Naive thymus-derived CD8-positive, alpha-beta T cell (primary cell): ENCODE results near the gene LYPD6. TPM values are rescaled to one million over a fixed set of nuclear protein-coding genes. Genes with fewer than 3 reads are reported as not detected.

Experiments used
- ATAC-seq, 2 donors: fragments of 150-1000 bp; cut with Tn5 transposase in 1 of 2; sonication (Bioruptor Pico), chemical (Tn5 transposase) in 1 of 2; 1 replicate in 1 of 2; 2 replicates in 1 of 2; pipeline ENCODE4 v1.10.0; 2021; ENCODE audit warnings: mild to moderate bottlenecking in 2 of 2, moderate library complexity in 2 of 2
- POLR2A ChIA-PET: fragments of 350-600 bp; sonication (Branson Sonifier 250); formaldehyde crosslinking; loops from one replicate; lab custom pipeline; 2021; ENCODE audit warnings: antibody characterized with exemption; lab: Charles Lee
- DNase-seq, 10 donors: peaks; one replicate each; pipeline versions ENCODE4 v3.0.0 to v3.0.0-alpha.2; 2020 to 2022
- H3K27ac Mint-ChIP-seq, 10 donors: one replicate each; pipeline ENCODE4 v1.8.0; 2020 to 2022; ENCODE audit warnings: mild to moderate bottlenecking in 10 of 10, mixed read lengths in 10 of 10, moderate library complexity in 4 of 10, inconsistent platforms in 1 of 10
- H3K27me3 Mint-ChIP-seq, 5 donors: one replicate each; pipeline ENCODE4 v1.8.0; 2021 to 2022; ENCODE audit warnings: mixed read lengths in 5 of 5
- H3K36me3 Mint-ChIP-seq, 3 donors: one replicate each; pipeline ENCODE4 v1.8.0; 2020 to 2022; ENCODE audit warnings: mixed read lengths in 3 of 3, mild to moderate bottlenecking in 2 of 3, inconsistent platforms in 1 of 3
- H3K4me1 Mint-ChIP-seq, 4 donors: one replicate each; pipeline ENCODE4 v1.8.0; 2021 to 2022; ENCODE audit warnings: mixed read lengths in 4 of 4
- H3K4me3 Mint-ChIP-seq, 10 donors: one replicate each; pipeline ENCODE4 v1.8.0; 2020 to 2022; ENCODE audit warnings: mild to moderate bottlenecking in 10 of 10, mixed read lengths in 10 of 10, moderate library complexity in 6 of 10, inconsistent platforms in 1 of 10
- H3K9me3 Mint-ChIP-seq, 9 donors: one replicate each; pipeline ENCODE4 v1.8.0; 2020 to 2022; ENCODE audit warnings: mixed read lengths in 9 of 9, mild to moderate bottlenecking in 3 of 9, inconsistent platforms in 1 of 9, moderate library complexity in 1 of 9
- polyA plus RNA-seq, 3 donors: library from polyadenylated mRNA; unstranded; fragments of 300-500 nt; fragmentation: Illumina TruSeq; gene quantifications; one replicate each; pipeline ENCODE4 v1.2.3, GENCODE V29; 2021
- total RNA-seq, 8 experiments: library from RNA in 2 of 8; stranded (reverse) in 2 of 8; gene quantifications; one replicate each; pipeline ENCODE4 v1.2.3 and lab custom pipeline; 2021 to 2026

Gene LYPD6
- total and polyA plus RNA-seq, 5 experiments from 2014 or later: not detected

GRCh38 chr2:149329068-149329467 lies 1.3 kb upstream of the LYPD6 start:
- H3K36me3 Mint-ChIP-seq: peaks cover 0 to 10% (median 2%) of the 10 kb centered on the region in 3 donors
- ATAC-seq (no peak), DNase-seq (no peak)
- peaks cover 0 to 8% (median 0%) of the 10 kb centered on the region in 9 donors for H3K9me3 Mint-ChIP-seq
- H3K27ac Mint-ChIP-seq: no peak overlapping the region
- peaks cover 0 to 11% (median 8%) of the 10 kb centered on the region in 4 donors for H3K4me1 Mint-ChIP-seq
- peak overlapping the region in 6 of 10 donors; percentile 40 to 79 (median 50) for H3K4me3 Mint-ChIP-seq
- POLR2A ChIA-PET: no interaction called here
- peaks cover 43 to 61% (median 51%) of the 10 kb centered on the region in 5 donors for H3K27me3 Mint-ChIP-seq

DNA sequence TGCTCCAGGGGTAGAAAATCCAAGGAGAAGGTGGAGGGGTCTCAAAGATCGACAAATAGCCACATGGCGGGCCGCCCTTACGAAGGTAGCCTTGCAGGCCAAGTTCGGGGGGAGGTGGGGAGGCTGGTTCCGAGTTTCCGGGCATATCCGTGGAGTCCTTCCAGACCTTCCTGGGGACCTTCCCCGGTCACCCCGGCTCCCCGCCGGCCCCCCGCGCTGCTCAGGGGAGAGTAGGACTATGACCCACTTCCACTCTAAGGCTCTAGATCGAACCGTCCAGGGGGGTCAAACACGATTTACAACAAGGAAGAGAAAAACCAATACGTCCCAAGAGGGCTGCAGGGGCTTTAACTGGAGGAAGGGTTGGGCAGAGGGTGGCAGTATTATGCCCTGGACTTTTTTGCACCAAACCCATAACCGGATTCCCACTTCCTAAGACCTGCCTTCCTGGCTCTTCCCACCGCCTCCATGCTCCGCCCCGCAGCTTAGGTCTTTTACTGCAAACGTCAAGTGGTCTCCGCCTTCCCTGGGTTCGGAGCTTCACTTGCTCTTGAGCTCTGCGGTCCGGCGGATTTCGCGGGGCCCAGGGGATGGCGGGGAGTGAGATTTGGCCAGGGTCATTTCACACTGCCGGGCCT lies 779 bp upstream of the LYPD6 start:
- no peak for ATAC-seq
- POLR2A ChIA-PET: no interaction called here
- peak overlapping the region in 7 of 10 donors; percentile 22 to 79 (median 45) for H3K4me3 Mint-ChIP-seq
- peaks cover 0 to 9% (median 0%) of the 10 kb centered on the region in 9 donors for H3K9me3 Mint-ChIP-seq
- no peak for DNase-seq
- H3K4me1 Mint-ChIP-seq: peaks cover 0 to 11% (median 8%) of the 10 kb centered on the region in 4 donors
- H3K36me3 Mint-ChIP-seq: peaks cover 0 to 10% (median 2%) of the 10 kb centered on the region in 3 donors
- H3K27me3 Mint-ChIP-seq: peaks cover 45 to 67% (median 54%) of the 10 kb centered on the region in 5 donors
- H3K27ac Mint-ChIP-seq: peak overlapping the region in 1 of 10 donors; percentile 26

DNA sequence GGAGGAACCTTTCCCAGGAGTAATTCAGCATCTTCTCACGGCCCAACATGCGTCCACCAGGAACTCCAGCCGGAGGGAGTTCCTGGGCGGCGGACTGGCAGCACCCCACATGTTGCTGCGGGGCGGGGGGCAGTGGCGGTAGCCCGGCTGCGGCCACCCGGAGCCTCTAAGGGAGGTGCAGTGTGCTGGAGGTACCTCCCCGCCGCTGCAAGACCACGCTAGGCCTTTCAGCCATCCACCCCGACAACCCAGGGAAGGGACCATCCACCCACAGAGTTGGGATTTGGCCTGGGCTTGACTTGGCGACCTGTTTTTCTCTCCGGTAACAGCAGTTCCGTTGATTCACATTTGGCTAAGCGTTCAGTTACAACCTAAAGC lies 625 bp downstream of the LYPD6 start:
- ATAC-seq (no peak), DNase-seq (no peak)
- POLR2A ChIA-PET: no interaction called here
- H3K4me3 Mint-ChIP-seq: peak overlapping the region in 5 of 10 donors; percentile 23 to 59 (median 38)
- H3K4me1 Mint-ChIP-seq: peaks cover 0 to 11% (median 8%) of the 10 kb centered on the region in 4 donors
- H3K27ac Mint-ChIP-seq: no peak overlapping the region
- peaks cover 0 to 5% (median 0%) of the 10 kb centered on the region in 9 donors for H3K9me3 Mint-ChIP-seq
- peaks cover 40 to 76% (median 49%) of the 10 kb centered on the region in 5 donors for H3K27me3 Mint-ChIP-seq
- H3K36me3 Mint-ChIP-seq: peaks cover 0 to 10% (median 2%) of the 10 kb centered on the region in 3 donors

- Mint-ChIP-seq H3K27ac (no peak overlapping the region), H3K9me3 (peaks cover 0 to 11% (median 0%) of the 10 kb centered on the region in 9 donors), H3K27me3 (peaks cover 40 to 74% (median 55%) of the 10 kb centered on the region in 5 donors), H3K4me3 (no peak overlapping the region), H3K4me1 (peaks cover 0 to 11% (median 8%) of the 10 kb centered on the region in 4 donors), H3K36me3 (peaks cover 0 to 5% (median 2%) of the 10 kb centered on the region in 3 donors)
- no peak for ATAC-seq
- POLR2A ChIA-PET: interaction anchor here (0.7 kb wide), 1 partner anchor 1542 kb away, joined by 3 read pairs; no protein-coding TSS in a partner anchor
- DNase-seq: no peak
Observed at GRCh38 chr2:149332364-149332763, 2.0 kb downstream of the LYPD6 start.

GRCh38 chr2:149333636-149334035 lies 3.2 kb downstream of the LYPD6 start:
- peaks cover 0 to 11% (median 8%) of the 10 kb centered on the region in 4 donors for H3K4me1 Mint-ChIP-seq
- no peak overlapping the region for H3K4me3 Mint-ChIP-seq
- H3K27ac Mint-ChIP-seq: no peak overlapping the region
- DNase-seq: no peak
- H3K9me3 Mint-ChIP-seq: peaks cover 0 to 17% (median 2%) of the 10 kb centered on the region in 9 donors
- H3K36me3 Mint-ChIP-seq: peaks cover 0 to 2% (median 0%) of the 10 kb centered on the region in 3 donors
- ATAC-seq: no peak
- H3K27me3 Mint-ChIP-seq: peaks cover 33 to 61% (median 48%) of the 10 kb centered on the region in 5 donors
- POLR2A ChIA-PET: no interaction called here

GRCh38 chr2:149334156-149334555 lies 3.8 kb downstream of the LYPD6 start:
- no peak overlapping the region for H3K4me3 Mint-ChIP-seq
- H3K27ac Mint-ChIP-seq: no peak overlapping the region
- DNase-seq (no peak), ATAC-seq (no peak)
- POLR2A ChIA-PET: no interaction called here
- peaks cover 0 to 2% (median 0%) of the 10 kb centered on the region in 3 donors for H3K36me3 Mint-ChIP-seq
- H3K27me3 Mint-ChIP-seq: peaks cover 29 to 56% (median 44%) of the 10 kb centered on the region in 5 donors
- H3K4me1 Mint-ChIP-seq: peaks cover 0 to 9% (median 7%) of the 10 kb centered on the region in 4 donors
- H3K9me3 Mint-ChIP-seq: peaks cover 0 to 17% (median 2%) of the 10 kb centered on the region in 9 donors

GRCh38 chr2:149339324-149339723 lies 8.9 kb downstream of the LYPD6 start:
- ATAC-seq (no peak), DNase-seq (no peak)
- no peak overlapping the region for H3K4me3 Mint-ChIP-seq
- H3K27me3 Mint-ChIP-seq: peaks cover 3 to 20% (median 10%) of the 10 kb centered on the region in 5 donors
- H3K27ac Mint-ChIP-seq: no peak overlapping the region
- no peaks in the 10 kb centered on the region for H3K36me3 Mint-ChIP-seq
- POLR2A ChIA-PET: no interaction called here
- H3K4me1 Mint-ChIP-seq: no peaks in the 10 kb centered on the region
- H3K9me3 Mint-ChIP-seq: peaks cover 0 to 17% (median 0%) of the 10 kb centered on the region in 9 donors

DNA sequence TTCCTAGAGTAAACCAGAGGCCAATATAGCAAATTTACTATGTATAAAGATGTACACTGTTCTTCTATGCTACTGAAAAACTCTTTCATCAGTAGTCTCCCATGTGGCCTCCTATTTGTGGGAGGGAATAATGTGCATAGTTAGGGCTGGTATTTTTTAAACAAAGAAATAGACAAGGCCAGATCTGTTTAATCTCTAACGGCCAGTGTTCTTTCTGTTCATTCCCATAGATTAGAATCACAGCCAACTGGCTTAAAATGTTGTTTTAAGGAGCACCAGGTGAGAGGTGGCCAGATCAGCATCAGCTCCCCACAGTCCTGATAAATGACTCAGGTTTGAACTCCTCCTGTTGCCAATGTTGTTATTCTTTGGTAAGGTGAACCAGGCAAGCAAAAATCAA lies 12.1 kb downstream of the LYPD6 start:
- Mint-ChIP-seq H3K9me3 (peaks cover 0 to 4% (median 0%) of the 10 kb centered on the region in 9 donors), H3K4me3 (no peak overlapping the region), H3K4me1 (no peaks in the 10 kb centered on the region), H3K27ac (no peak overlapping the region), H3K27me3 (peaks cover 0 to 14% (median 6%) of the 10 kb centered on the region in 5 donors), H3K36me3 (no peaks in the 10 kb centered on the region)
- no peak for DNase-seq
- ATAC-seq: no peak
- POLR2A ChIA-PET: no interaction called here

DNA sequence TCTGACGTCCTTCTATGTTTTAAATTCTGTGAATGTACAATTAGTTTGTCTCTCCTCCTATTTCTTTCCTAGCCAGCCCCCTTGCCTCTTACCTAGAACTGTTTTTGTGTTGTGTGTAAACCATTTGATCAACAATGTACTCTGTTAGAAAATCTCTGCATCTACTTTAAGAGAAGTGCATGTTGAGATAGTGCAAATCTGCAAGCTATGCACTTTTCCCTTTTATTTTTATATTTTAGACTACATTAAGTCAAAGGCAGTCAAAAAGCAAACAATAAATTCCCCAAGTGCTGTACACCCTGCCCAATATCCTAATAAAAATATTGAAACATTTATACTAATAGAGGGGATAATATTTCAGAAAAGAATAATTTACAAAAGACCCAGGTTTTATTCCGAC lies 13.7 kb downstream of the LYPD6 start:
- peaks cover 6 to 14% (median 9%) of the 10 kb centered on the region in 5 donors for H3K27me3 Mint-ChIP-seq
- no peak overlapping the region for H3K27ac Mint-ChIP-seq
- H3K4me1 Mint-ChIP-seq: no peaks in the 10 kb centered on the region
- no peak for DNase-seq
- H3K36me3 Mint-ChIP-seq: no peaks in the 10 kb centered on the region
- POLR2A ChIA-PET: no interaction called here
- ATAC-seq: no peak
- no peak overlapping the region for H3K4me3 Mint-ChIP-seq
- no peaks in the 10 kb centered on the region for H3K9me3 Mint-ChIP-seq

GRCh38 chr2:149346272-149346671 lies 15.9 kb downstream of the LYPD6 start:
- ATAC-seq: no peak
- Mint-ChIP-seq H3K27ac (no peak overlapping the region), H3K4me1 (no peaks in the 10 kb centered on the region), H3K27me3 (peaks cover 7 to 15% (median 9%) of the 10 kb centered on the region in 5 donors), H3K9me3 (no peaks in the 10 kb centered on the region), H3K36me3 (no peaks in the 10 kb centered on the region), H3K4me3 (no peak overlapping the region)
- POLR2A ChIA-PET: no interaction called here
- no peak for DNase-seq

GRCh38 chr2:149348291-149348690 lies 17.9 kb downstream of the LYPD6 start:
- DNase-seq (no peak), ATAC-seq (no peak)
- Mint-ChIP-seq H3K36me3 (no peaks in the 10 kb centered on the region), H3K27me3 (peaks cover 5 to 15% (median 8%) of the 10 kb centered on the region in 5 donors), H3K27ac (no peak overlapping the region), H3K4me3 (no peak overlapping the region), H3K9me3 (no peaks in the 10 kb centered on the region), H3K4me1 (no peaks in the 10 kb centered on the region)
- POLR2A ChIA-PET: no interaction called here

GRCh38 chr2:149353421-149353820 lies 23.0 kb downstream of the LYPD6 start:
- ATAC-seq (no peak), DNase-seq (no peak)
- Mint-ChIP-seq H3K27ac (no peak overlapping the region), H3K9me3 (no peaks in the 10 kb centered on the region), H3K36me3 (no peaks in the 10 kb centered on the region), H3K4me3 (no peak overlapping the region), H3K27me3 (peaks cover 2 to 12% (median 8%) of the 10 kb centered on the region in 5 donors), H3K4me1 (no peaks in the 10 kb centered on the region)
- POLR2A ChIA-PET: no interaction called here

- H3K4me3 Mint-ChIP-seq: no peak overlapping the region
- H3K36me3 Mint-ChIP-seq: no peaks in the 10 kb centered on the region
- peaks cover 0 to 2% (median 0%) of the 10 kb centered on the region in 9 donors for H3K9me3 Mint-ChIP-seq
- DNase-seq (no peak), ATAC-seq (no peak)
- H3K4me1 Mint-ChIP-seq: peaks cover 0 to 3% (median 1%) of the 10 kb centered on the region in 4 donors
- H3K27me3 Mint-ChIP-seq: peaks cover 0 to 7% (median 2%) of the 10 kb centered on the region in 5 donors
- POLR2A ChIA-PET: no interaction called here
- H3K27ac Mint-ChIP-seq: no peak overlapping the region
Observed at GRCh38 chr2:149355716-149356422, 25.5 kb downstream of the LYPD6 start.
